Erythroblast (primary cell): ENCODE data around the gene CLEC3A.

ENCODE experiments used
- GATA1 ChIP-seq: IDR thresholded peaks from 2 replicates; pipeline ENCODE4 v1.6.1; 2011; ENCODE audit warnings: low read depth, mild to moderate bottlenecking, control low read depth, low read length, moderate library complexity
- POLR2A ChIP-seq: IDR thresholded peaks from 2 replicates; pipeline ENCODE4 v1.6.1; 2011; ENCODE audit warnings: mild to moderate bottlenecking, low read length

DNA sequence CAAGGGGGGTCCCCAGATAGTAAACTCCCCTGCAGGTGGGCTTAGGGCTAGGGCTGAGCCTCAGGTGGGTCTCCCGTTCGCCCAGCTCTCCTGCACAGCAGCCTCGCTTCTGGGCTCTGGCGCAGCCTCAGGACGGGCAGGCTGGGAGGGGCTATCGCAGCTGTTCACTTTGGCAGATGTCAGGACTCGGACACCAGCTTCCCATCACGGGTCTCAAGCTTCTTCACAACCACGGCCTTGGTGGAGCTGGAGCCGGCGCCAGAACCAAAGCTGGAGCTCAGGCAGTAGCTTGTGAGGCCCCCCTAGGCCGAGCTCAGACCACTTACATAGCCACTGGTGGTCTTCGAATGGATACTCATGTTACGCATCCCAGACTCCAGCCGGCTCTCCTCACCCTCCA lies 26.0 kb downstream of the CLEC3A start:
- TF ChIP-seq POLR2A (no peak), GATA1 (no peak)
